Measurements from ENCODE around the gene GRID1. TPM values are rescaled to one million over a fixed set of nuclear protein-coding genes. Genes with fewer than 3 reads are reported as not detected.

The GRID1 gene
- total and polyA plus RNA-seq, 10 donors: 0.06 to 0.42 (median 0.15) TPM; not detected in 4

GRCh38 chr10:86215712-86216111 is 150.9 kb downstream of the GRID1 start:
- H3K4me3 ChIP-seq: no peak overlapping the region
- H3K9me3 ChIP-seq: no peaks in the 10 kb centered on the region
- 57 to 74% (median 72%) methylated on average over 5 of the region's 5 CpGs for WGBS, 5 donors
- H3K36me3 ChIP-seq: no peaks in the 10 kb centered on the region
- no peak for DNase-seq
- no peaks in the 10 kb centered on the region for H3K4me1 ChIP-seq
- peaks cover 0 to 12% (median 0%) of the 10 kb centered on the region in 7 donors for H3K27me3 ChIP-seq (replicated peaks in 1 of 7)
- H3K27ac ChIP-seq: no peak overlapping the region
- TF ChIP-seq POLR2AphosphoS5 (IDR thresholded peaks at IDR 0.05): no peak
- TF ChIP-seq, protein P1, sequence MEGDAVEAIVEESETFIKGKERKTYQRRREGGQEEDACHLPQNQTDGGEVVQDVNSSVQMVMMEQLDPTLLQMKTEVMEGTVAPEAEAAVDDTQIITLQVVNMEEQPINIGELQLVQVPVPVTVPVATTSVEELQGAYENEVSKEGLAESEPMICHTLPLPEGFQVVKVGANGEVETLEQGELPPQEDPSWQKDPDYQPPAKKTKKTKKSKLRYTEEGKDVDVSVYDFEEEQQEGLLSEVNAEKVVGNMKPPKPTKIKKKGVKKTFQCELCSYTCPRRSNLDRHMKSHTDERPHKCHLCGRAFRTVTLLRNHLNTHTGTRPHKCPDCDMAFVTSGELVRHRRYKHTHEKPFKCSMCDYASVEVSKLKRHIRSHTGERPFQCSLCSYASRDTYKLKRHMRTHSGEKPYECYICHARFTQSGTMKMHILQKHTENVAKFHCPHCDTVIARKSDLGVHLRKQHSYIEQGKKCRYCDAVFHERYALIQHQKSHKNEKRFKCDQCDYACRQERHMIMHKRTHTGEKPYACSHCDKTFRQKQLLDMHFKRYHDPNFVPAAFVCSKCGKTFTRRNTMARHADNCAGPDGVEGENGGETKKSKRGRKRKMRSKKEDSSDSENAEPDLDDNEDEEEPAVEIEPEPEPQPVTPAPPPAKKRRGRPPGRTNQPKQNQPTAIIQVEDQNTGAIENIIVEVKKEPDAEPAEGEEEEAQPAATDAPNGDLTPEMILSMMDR (IDR thresholded peaks at IDR 0.05 in 8 of 11, conservative IDR thresholded peaks at IDR 0.05 in 3 of 11): no peak
- no peak for TF ChIP-seq POLR2A (IDR thresholded peaks at IDR 0.05)
- intact Hi-C loops (cut with DNase I; ENCODE audit: low total_unique reads): no loop called here

- H3K27me3 ChIP-seq (replicated peaks in 1 of 7): peaks cover 0 to 11% (median 0%) of the 10 kb centered on the region in 7 donors
- no peaks in the 10 kb centered on the region for H3K4me1 ChIP-seq
- WGBS, 5 donors: 74 to 89% (median 86%) methylated on average over 4 of the region's 4 CpGs
- intact Hi-C loops (cut with DNase I; ENCODE audit: low total_unique reads): no loop called here
- no peak for DNase-seq
- no peaks in the 10 kb centered on the region for H3K9me3 ChIP-seq
- no peaks in the 10 kb centered on the region for H3K36me3 ChIP-seq
- no peak overlapping the region for H3K27ac ChIP-seq
- no peak for TF ChIP-seq POLR2AphosphoS5 (IDR thresholded peaks at IDR 0.05)
- TF ChIP-seq, protein P1 (IDR thresholded peaks at IDR 0.05 in 8 of 11, conservative IDR thresholded peaks at IDR 0.05 in 3 of 11): no peak
- TF ChIP-seq POLR2A (IDR thresholded peaks at IDR 0.05): no peak
- H3K4me3 ChIP-seq: no peak overlapping the region
These were observed 151.5 kb downstream of the GRID1 start for GRCh38 chr10:86215046-86215445.

GRCh38 chr10:86213148-86213547 is 153.4 kb downstream of the GRID1 start:
- TF ChIP-seq, protein P1 (IDR thresholded peaks at IDR 0.05 in 8 of 11, conservative IDR thresholded peaks at IDR 0.05 in 3 of 11): no peak
- TF ChIP-seq POLR2A (IDR thresholded peaks at IDR 0.05) (no peak), POLR2AphosphoS5 (IDR thresholded peaks at IDR 0.05) (no peak)
- no peaks in the 10 kb centered on the region for H3K36me3 ChIP-seq
- intact Hi-C loops (cut with DNase I; ENCODE audit: low total_unique reads): no loop called here
- H3K4me1 ChIP-seq: no peaks in the 10 kb centered on the region
- 77 to 89% (median 81%) methylated on average over 7 of the region's 7 CpGs for WGBS, 5 donors
- H3K4me3 ChIP-seq: no peak overlapping the region
- peaks cover 0 to 4% (median 0%) of the 10 kb centered on the region in 7 donors for H3K27me3 ChIP-seq (replicated peaks in 1 of 7)
- no peaks in the 10 kb centered on the region for H3K9me3 ChIP-seq
- no peak overlapping the region for H3K27ac ChIP-seq
- DNase-seq: no peak

GRCh38 chr10:86212391-86212700 is 154.2 kb downstream of the GRID1 start:
- no peaks in the 10 kb centered on the region for H3K36me3 ChIP-seq
- intact Hi-C loops (cut with DNase I; ENCODE audit: low total_unique reads): no loop called here
- no peak overlapping the region for H3K27ac ChIP-seq
- no peak overlapping the region for H3K4me3 ChIP-seq
- peaks cover 0 to 4% (median 0%) of the 10 kb centered on the region in 7 donors for H3K27me3 ChIP-seq (replicated peaks in 1 of 7)
- WGBS, 5 donors: 71 to 82% (median 79%) methylated on average over 5 to 6 of the region's 6 CpGs
- no peaks in the 10 kb centered on the region for H3K9me3 ChIP-seq
- H3K4me1 ChIP-seq: no peaks in the 10 kb centered on the region
- DNase-seq: no peak
- TF ChIP-seq POLR2AphosphoS5 (IDR thresholded peaks at IDR 0.05) (no peak), POLR2A (IDR thresholded peaks at IDR 0.05) (no peak)
- TF ChIP-seq, protein P1 (IDR thresholded peaks at IDR 0.05 in 8 of 11, conservative IDR thresholded peaks at IDR 0.05 in 3 of 11): no peak
